Cardiac muscle cell (in vitro differentiated cells and primary cell): ENCODE measurements around the gene SLAIN2. TPM values are rescaled to one million over a fixed set of nuclear protein-coding genes. Genes with fewer than 3 reads are reported as not detected.

ENCODE experiments used
- DNase-seq, 2 donors: peaks; one replicate each; pipeline versions ENCODE4 v3.0.0 to v3.0.0-alpha.2; 2010 to 2017; ENCODE audit warnings: low read depth in 1 of 2, low spot score in 1 of 2
- H3K27ac ChIP-seq: fragments of 200-600 bp; sonication (generic); 2 replicates; pipeline ENCODE4 v1.5.1; 2016
- H3K27me3 ChIP-seq: fragments of 200-600 bp; sonication (generic); 2 replicates; pipeline ENCODE4 v1.6.0; 2016; ENCODE audit warnings: control low read depth
- H3K36me3 ChIP-seq: fragments of 200-600 bp; sonication (generic); 2 replicates; pipeline ENCODE4 v1.5.1; 2016; ENCODE audit warnings: control low read depth
- H3K4me1 ChIP-seq: fragments of 200-600 bp; sonication (generic); 2 replicates; pipeline ENCODE4 v1.8.1; 2017; ENCODE audit warnings: low read depth, mild to moderate bottlenecking, mixed run types
- H3K4me3 ChIP-seq: fragments of 200-600 bp; sonication (generic); 2 replicates; pipeline ENCODE4 v1.5.1; 2016; ENCODE audit warnings: mild to moderate bottlenecking
- H3K9me3 ChIP-seq: fragments of 200-600 bp; sonication (generic); 2 replicates; pipeline ENCODE4 v1.5.1; 2017; ENCODE audit warnings: low read depth, mild to moderate bottlenecking, control low read depth
- CTCF ChIP-seq: IDR thresholded peaks from 2 replicates; pipeline ENCODE4 v1.5.1; 2012; ENCODE audit warnings: low read depth, mild to moderate bottlenecking, low read length
- polyA plus RNA-seq: library from polyadenylated mRNA; unstranded; fragments of >200 nt; fragmentation: Nextera tagmentation; extraction: Ambion mirVana; gene quantifications from 2 replicates; pipeline ENCODE4 v1.2.1, GENCODE V29; 2016
- total RNA-seq: library from RNA; depleted of rRNA; stranded (reverse); fragments of >200 nt; gene quantifications from 2 replicates; pipeline ENCODE4 v1.2.3, GENCODE V29; 2016

Gene SLAIN2
- total and polyA plus RNA-seq, 2 experiments from 2014 or later: 23.8 to 92.5 TPM

- Histone ChIP-seq H3K4me3 (no peak overlapping the region), H3K36me3 (no peaks in the 10 kb centered on the region), H3K4me1 (peaks cover 23% of the 10 kb centered on the region), H3K9me3 (no peaks in the 10 kb centered on the region), H3K27ac (no peak overlapping the region), H3K27me3 (no peaks in the 10 kb centered on the region)
- no peak for TF ChIP-seq CTCF
- DNase-seq: no peak
Measured at GRCh38 chr4:48346594-48346993, 5.3 kb downstream of the SLAIN2 start.

GRCh38 chr4:48347282-48347921 lies 6.1 kb downstream of the SLAIN2 start:
- H3K9me3 ChIP-seq: no peaks in the 10 kb centered on the region
- DNase-seq: no peak
- peaks cover 23% of the 10 kb centered on the region for H3K4me1 ChIP-seq
- no peak for TF ChIP-seq CTCF
- no peaks in the 10 kb centered on the region for H3K36me3 ChIP-seq
- H3K27me3 ChIP-seq: no peaks in the 10 kb centered on the region
- H3K4me3 ChIP-seq: no peak overlapping the region
- no peak overlapping the region for H3K27ac ChIP-seq

- no peaks in the 10 kb centered on the region for H3K27me3 ChIP-seq
- H3K4me1 ChIP-seq: peaks cover 6% of the 10 kb centered on the region
- no peak overlapping the region for H3K4me3 ChIP-seq
- H3K27ac ChIP-seq: no peak overlapping the region
- no peak for DNase-seq
- no peaks in the 10 kb centered on the region for H3K36me3 ChIP-seq
- no peak for TF ChIP-seq CTCF
- no peaks in the 10 kb centered on the region for H3K9me3 ChIP-seq
Measured at GRCh38 chr4:48350871-48351270, 9.5 kb downstream of the SLAIN2 start.

GRCh38 chr4:48352793-48353192 lies 11.5 kb downstream of the SLAIN2 start:
- no peak overlapping the region for H3K27ac ChIP-seq

GRCh38 chr4:48356355-48356754 lies 15.0 kb downstream of the SLAIN2 start:
- no peaks in the 10 kb centered on the region for H3K36me3 ChIP-seq
- TF ChIP-seq CTCF: no peak
- no peak overlapping the region for H3K4me3 ChIP-seq
- peaks cover under 1% of the 10 kb centered on the region for H3K4me1 ChIP-seq
- no peaks in the 10 kb centered on the region for H3K9me3 ChIP-seq
- no peak for DNase-seq
- H3K27ac ChIP-seq: peak overlapping the region; percentile 12
- no peaks in the 10 kb centered on the region for H3K27me3 ChIP-seq

More at GRCh38 chr4:48352793-48353192, 11.5 kb downstream of the SLAIN2 start:
- DNase-seq: no peak
- Histone ChIP-seq H3K4me3 (no peak overlapping the region), H3K36me3 (no peaks in the 10 kb centered on the region), H3K27me3 (no peaks in the 10 kb centered on the region), H3K4me1 (peaks cover 6% of the 10 kb centered on the region), H3K9me3 (no peaks in the 10 kb centered on the region)
- TF ChIP-seq CTCF: no peak
